ENCODE measurements around the gene LAMA3. TPM values are rescaled to one million over a fixed set of nuclear protein-coding genes. Genes with fewer than 3 reads are reported as not detected.

The LAMA3 gene
- total RNA-seq, 1 donor, result 5.2 TPM

GRCh38 chr18:23963443-23964165, 274.4 kb downstream of the LAMA3 start:
- no peak for TF ChIP-seq CTCF (IDR thresholded peaks at IDR 0.05; ENCODE audit: insufficient read depth, low read depth, low read length)
- H3K4me3 ChIP-seq (ENCODE audit: low read depth, low read length), result no peak overlapping the region
- DNase-seq (ENCODE audit: low read depth), result no peak

- no peak for DNase-seq (ENCODE audit: low read depth)
- TF ChIP-seq CTCF (IDR thresholded peaks at IDR 0.05; ENCODE audit: insufficient read depth, low read depth, low read length), result no peak
- H3K4me3 ChIP-seq (ENCODE audit: low read depth, low read length), result no peak overlapping the region
These were observed 275.3 kb downstream of the LAMA3 start for GRCh38 chr18:23964282-23965238.

GRCh38 chr18:23966909-23967308, 277.7 kb downstream of the LAMA3 start:
- DNase-seq (ENCODE audit: low read depth), result no peak
- H3K4me3 ChIP-seq (ENCODE audit: low read depth, low read length), result no peak overlapping the region
- TF ChIP-seq CTCF (IDR thresholded peaks at IDR 0.05; ENCODE audit: insufficient read depth, low read depth, low read length), result no peak

GRCh38 chr18:23967321-23968089, 278.3 kb downstream of the LAMA3 start:
- no peak for TF ChIP-seq CTCF (IDR thresholded peaks at IDR 0.05; ENCODE audit: insufficient read depth, low read depth, low read length)
- no peak for DNase-seq (ENCODE audit: low read depth)

GRCh38 chr18:23968638-23969604, 279.7 kb downstream of the LAMA3 start:
- no peak overlapping the region for H3K4me3 ChIP-seq (ENCODE audit: low read depth, low read length)
- no peak for DNase-seq (ENCODE audit: low read depth)
- TF ChIP-seq CTCF (IDR thresholded peaks at IDR 0.05; ENCODE audit: insufficient read depth, low read depth, low read length), result no peak

More at GRCh38 chr18:23967321-23968089, 278.3 kb downstream of the LAMA3 start:
- no peak overlapping the region for H3K4me3 ChIP-seq (ENCODE audit: low read depth, low read length)
